SK-N-MC (cell line): ENCODE results near the gene NPAT.

Experiments
- EZH2 ChIP-seq: fragments of 200-600 bp; sonication (generic); IDR thresholded peaks from one replicate; pipeline ENCODE4 v1.6.1; 2017; ENCODE audit warnings: antibody characterized with exemption
- POLR2AphosphoS5 ChIP-seq: IDR thresholded peaks from 2 replicates; pipeline ENCODE4 v1.6.1; 2012; ENCODE audit warnings: mild to moderate bottlenecking, low read depth, low read length, borderline replicate concordance

- TF ChIP-seq EZH2 (no peak), POLR2AphosphoS5 (no peak)
Measured at GRCh38 chr11:108115500-108116140, 106.8 kb downstream of the NPAT start.
